AG04450 (cell line): ENCODE results near the gene CTSK. TPM values are rescaled to one million over a fixed set of nuclear protein-coding genes. Genes with fewer than 3 reads are reported as not detected.
A peak's percentile ranks its signal among the peaks of the same experiment; 100 is the strongest.

Source experiments
- CTCF ChIA-PET: fragments of 300-600, 350-600 bp; formaldehyde crosslinking; extraction: SDS; loops from one replicate; lab custom pipeline; 2022; ENCODE audit warnings: antibody characterized with exemption, inconsistent platforms; lab: Charles Lee
- POLR2A ChIA-PET: fragments of 350-600 bp; formaldehyde crosslinking; extraction: SDS; loops from one replicate; lab custom pipeline; 2021; ENCODE audit warnings: antibody characterized with exemption, inconsistent platforms; lab: Yijun Ruan, JAX
- DNase-seq: peaks from one replicate; pipeline ENCODE4 v3.0.0-alpha.2; 2011; ENCODE audit warnings: low read depth, low spot score
- H3K27ac ChIP-seq: one replicate; pipeline ENCODE4 v1.5.1; 2012; ENCODE audit warnings: low read depth, low read length, control low read depth
- H3K27me3 ChIP-seq: one replicate; pipeline ENCODE4 v1.6.0; 2012; ENCODE audit warnings: low read length; ENCODE audit not compliant: control insufficient read depth, insufficient read depth
- H3K4me3 ChIP-seq: 2 replicates; pipeline ENCODE4 v1.5.1; 2011; ENCODE audit warnings: mild to moderate bottlenecking, low read depth, low read length, control low read depth
- H3K9me3 ChIP-seq: 2 replicates; pipeline ENCODE4 v1.5.1; 2012; ENCODE audit warnings: low read length; ENCODE audit not compliant: control insufficient read depth, insufficient read depth
- polyA plus RNA-seq: library from polyadenylated mRNA; depleted of rRNA; stranded (reverse); fragments of >200 nt; gene quantifications from 2 replicates; pipeline ENCODE4 v1.2.3, GENCODE V29; 2011
- TF ChIP-seq, protein P1 (sequence below): IDR thresholded peaks from 2 replicates; pipeline ENCODE4 v1.5.1; 2011; ENCODE audit warnings: low read depth, low read length, control low read depth, inconsistent platforms

CTSK gene
- polyA plus RNA-seq, 1 experiment, result 72.5 TPM

GRCh38 chr1:150813028-150813707 is 5.1 kb upstream of the CTSK start:
- DNase-seq, result peak; percentile 57
- ChIA-PET CTCF (interaction anchor here (0.6 to 2.3 kb wide), 40 partner anchors 9 to 297 kb away, joined by 3 to 21 read pairs (median 4); partner anchors contain the start of genes CTSS, ENSA, FALEC and GOLPH3L), POLR2A (interaction anchor here (0.7 to 1.2 kb wide), 5 partner anchors 116 to 252 kb away, joined by 3 to 8 read pairs (median 5); partner anchors contain the start of genes GOLPH3L and MCL1)
- Histone ChIP-seq H3K4me3 (no peak overlapping the region), H3K27me3 (no peaks in the 10 kb centered on the region), H3K27ac (no peak overlapping the region), H3K9me3 (no peaks in the 10 kb centered on the region)
- TF ChIP-seq, protein P1, sequence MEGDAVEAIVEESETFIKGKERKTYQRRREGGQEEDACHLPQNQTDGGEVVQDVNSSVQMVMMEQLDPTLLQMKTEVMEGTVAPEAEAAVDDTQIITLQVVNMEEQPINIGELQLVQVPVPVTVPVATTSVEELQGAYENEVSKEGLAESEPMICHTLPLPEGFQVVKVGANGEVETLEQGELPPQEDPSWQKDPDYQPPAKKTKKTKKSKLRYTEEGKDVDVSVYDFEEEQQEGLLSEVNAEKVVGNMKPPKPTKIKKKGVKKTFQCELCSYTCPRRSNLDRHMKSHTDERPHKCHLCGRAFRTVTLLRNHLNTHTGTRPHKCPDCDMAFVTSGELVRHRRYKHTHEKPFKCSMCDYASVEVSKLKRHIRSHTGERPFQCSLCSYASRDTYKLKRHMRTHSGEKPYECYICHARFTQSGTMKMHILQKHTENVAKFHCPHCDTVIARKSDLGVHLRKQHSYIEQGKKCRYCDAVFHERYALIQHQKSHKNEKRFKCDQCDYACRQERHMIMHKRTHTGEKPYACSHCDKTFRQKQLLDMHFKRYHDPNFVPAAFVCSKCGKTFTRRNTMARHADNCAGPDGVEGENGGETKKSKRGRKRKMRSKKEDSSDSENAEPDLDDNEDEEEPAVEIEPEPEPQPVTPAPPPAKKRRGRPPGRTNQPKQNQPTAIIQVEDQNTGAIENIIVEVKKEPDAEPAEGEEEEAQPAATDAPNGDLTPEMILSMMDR, result peak; percentile 93

DNA sequence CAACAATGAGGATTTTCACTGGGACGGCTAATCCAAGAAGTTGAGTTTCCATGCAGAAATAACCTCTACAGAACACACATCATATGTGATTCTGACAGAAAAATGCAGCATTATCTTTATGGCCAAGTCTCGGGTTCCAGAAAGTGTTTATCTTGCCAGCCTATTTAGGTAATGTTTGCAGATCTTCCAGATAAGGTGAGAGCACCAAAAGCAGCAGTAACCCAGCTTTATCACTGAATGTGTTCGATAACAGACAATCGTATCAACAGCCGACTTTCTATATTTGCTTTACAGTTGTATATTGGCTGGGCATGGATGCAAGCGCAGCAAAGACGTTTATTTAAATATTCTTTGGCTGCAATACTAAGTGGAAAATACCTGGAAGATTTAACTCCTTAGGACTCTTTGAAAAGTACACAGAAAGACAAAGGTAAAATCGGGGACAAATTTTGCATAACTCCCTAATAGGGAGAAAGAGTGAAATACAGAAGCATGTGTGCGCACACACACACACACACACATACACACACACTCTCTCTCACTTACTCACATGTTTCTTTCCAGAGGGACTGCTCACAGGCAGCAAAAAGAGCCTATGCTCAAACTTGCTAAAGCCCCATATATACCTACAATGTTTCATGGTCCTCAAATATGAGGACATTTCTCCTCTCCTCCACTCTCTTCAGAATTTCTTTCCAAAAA is 3.0 kb upstream of the CTSK start:
- CTCF ChIA-PET, result interaction anchor here (2.0 kb wide), 1 partner anchor 251 kb away, joined by 5 read pairs; no protein-coding TSS in a partner anchor

DNA sequence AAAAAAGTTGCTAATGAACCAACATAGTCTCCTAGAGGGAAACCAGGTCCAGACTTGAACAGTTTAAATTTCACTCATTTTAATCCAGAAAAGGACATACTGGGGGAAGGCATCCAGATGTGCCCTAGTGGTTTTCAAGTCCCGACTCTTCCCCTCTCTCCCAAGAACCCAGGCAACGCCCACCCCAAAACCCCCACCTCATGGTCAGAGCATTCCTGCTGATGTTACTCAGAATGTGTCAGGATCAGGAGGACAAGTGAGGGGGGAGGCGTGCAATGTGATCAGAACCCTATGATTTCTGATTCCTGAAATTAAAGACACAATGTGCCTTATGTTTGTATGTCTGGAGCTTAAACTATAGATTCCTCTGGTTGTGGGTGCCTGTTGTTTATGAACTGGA is 1.6 kb upstream of the CTSK start:
- Histone ChIP-seq H3K27me3 (no peaks in the 10 kb centered on the region), H3K9me3 (no peaks in the 10 kb centered on the region), H3K27ac (no peak overlapping the region), H3K4me3 (no peak overlapping the region)
- TF ChIP-seq, protein P1, result no peak
- no peak for DNase-seq
- POLR2A ChIA-PET, result interaction anchor here (0.7 kb wide), 1 partner anchor 230 kb away, joined by 4 read pairs; the partner anchor contains the start of gene MCL1
- CTCF ChIA-PET, result interaction anchor here (2.0 kb wide), 1 partner anchor 249 kb away, joined by 5 read pairs; no protein-coding TSS in a partner anchor

More for the DNA sequence above, 3.0 kb upstream of the CTSK start:
- DNase-seq, result no peak
- no peak overlapping the region for H3K27ac ChIP-seq
- no peaks in the 10 kb centered on the region for H3K9me3 ChIP-seq
- TF ChIP-seq, protein P1, result no peak
- POLR2A ChIA-PET, result no interaction called here
- H3K4me3 ChIP-seq, result no peak overlapping the region
- H3K27me3 ChIP-seq, result no peaks in the 10 kb centered on the region

GRCh38 chr1:150808846-150809245 is 786 bp upstream of the CTSK start:
- H3K9me3 ChIP-seq, result no peaks in the 10 kb centered on the region
- no peaks in the 10 kb centered on the region for H3K27me3 ChIP-seq
- H3K27ac ChIP-seq, result no peak overlapping the region
- ChIA-PET POLR2A (no interaction called here), CTCF (interaction anchor here (1.6 to 3.2 kb wide), 2 partner anchors 40 to 249 kb away, joined by 3 to 18 read pairs; no protein-coding TSS in a partner anchor)
- TF ChIP-seq, protein P1, result no peak
- H3K4me3 ChIP-seq, result no peak overlapping the region
- DNase-seq, result no peak
